Germinal center (tissue), 1 donor: ENCODE results near the gene PLXDC2.

Experiments
- DNase-seq: peaks from one replicate; pipeline ENCODE4 v3.0.0; 2012; ENCODE audit warnings: mixed read lengths, low spot score

Gene PLXDC2

DNA sequence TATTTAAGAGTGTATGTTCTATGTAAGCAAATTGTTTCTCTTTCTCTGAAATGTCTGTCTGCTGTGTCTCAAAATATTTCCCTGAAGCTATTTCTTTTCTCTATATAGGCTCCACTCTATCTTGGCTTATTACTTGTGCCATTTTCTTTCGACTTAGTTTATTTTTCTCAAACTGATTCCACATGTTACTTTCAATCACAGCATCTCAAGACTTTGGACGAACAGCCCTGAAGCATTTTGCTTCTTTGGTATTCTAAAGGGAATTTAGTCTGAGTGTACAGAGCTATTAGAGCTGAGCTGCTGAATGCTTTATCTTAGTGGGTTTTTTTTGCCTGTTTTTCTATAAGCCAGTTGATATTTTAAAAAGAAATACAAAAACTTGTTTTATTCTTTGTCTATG is 95.7 kb downstream of the PLXDC2 start:
- no peak for DNase-seq

DNA sequence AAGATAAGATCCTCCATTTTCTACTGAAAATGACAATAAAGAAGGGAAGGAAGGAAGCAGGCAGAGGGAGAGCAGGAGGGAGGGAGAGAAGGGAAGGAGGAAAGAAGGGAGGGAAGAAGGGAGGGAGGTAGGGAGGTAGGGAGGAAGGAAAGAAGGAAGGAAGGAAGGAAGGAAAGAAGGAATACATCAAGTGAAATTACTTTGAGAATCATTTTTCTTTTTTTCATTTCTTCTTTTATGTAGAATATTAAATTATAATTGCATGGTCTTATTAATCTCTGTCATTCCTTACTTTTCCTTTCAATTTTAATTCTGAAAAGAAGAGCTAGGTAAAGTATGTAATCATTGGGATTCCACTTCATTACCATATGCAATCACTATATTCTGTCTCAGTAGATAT is 97.8 kb downstream of the PLXDC2 start:
- no peak for DNase-seq

DNA sequence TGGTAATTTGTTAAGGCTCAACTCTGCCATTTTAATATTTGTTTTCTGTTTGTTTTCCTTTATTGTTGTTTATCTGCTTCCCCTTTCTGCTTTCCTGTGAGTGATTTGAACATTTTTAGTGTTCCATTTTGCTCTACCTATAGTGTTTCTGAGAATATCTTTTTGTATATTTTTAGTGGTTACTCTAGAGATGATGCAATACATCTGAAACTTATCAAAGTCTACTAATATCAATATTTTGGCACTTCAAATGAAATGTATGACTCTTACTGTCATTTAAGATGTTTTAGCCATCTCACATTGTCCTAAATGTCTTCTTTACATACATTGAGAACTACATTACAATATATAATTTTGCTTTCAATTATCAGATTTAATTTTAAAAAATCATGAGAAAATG is 98.9 kb downstream of the PLXDC2 start:
- no peak for DNase-seq

DNA sequence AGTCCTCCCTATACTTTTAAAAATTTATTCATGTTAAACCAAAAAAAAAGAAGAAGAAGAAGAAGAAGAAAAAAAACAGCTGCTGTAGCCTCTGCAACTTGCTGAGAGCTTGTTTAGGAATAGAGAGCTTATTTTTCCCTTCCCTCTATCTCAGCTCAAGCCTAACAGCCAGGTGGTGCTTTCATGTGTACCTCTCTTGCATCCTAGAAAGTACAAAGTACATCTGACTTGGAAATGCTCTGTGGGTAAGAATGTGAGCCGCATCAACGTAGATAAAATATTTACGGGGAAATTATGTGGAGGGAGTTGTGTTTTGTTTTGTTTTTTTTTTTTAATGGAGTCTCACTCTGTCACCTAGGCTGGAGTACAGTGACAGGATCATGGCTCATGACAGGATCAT is 99.6 kb downstream of the PLXDC2 start:
- DNase-seq, result no peak

DNA sequence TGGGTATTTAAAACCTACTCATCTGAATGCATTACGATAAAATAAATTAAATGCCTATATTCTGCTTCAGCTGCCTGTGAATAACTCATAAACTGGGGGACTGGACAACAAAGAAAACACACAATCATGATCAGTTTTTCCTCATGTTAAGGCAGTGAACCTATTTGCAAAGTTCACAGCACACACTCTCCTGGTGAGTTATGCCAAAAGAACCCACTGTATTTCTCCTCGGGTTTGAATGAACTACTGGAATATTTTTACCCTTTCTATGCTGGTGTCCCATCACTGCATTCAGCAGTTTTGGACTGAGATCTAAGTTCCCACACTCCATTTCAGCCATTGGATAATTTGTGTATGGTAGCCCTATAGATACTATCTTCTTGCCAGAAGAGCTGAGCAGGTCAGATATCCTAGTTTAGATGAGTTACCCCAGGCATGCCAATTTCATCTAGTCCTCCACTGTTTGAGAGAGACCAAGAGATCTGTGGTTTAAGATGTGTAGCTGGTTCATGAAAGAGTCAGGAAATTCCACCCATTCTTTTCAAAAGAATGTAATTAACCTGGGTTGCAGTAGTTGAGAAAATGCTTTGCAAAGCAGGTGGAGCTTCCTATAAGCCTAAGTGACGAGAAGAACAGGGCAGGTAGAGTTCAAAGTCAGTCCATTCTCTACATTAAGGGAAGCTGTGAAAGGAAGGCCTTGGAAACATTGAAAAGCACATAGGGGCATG is 101.7 kb downstream of the PLXDC2 start:
- no peak for DNase-seq

DNA sequence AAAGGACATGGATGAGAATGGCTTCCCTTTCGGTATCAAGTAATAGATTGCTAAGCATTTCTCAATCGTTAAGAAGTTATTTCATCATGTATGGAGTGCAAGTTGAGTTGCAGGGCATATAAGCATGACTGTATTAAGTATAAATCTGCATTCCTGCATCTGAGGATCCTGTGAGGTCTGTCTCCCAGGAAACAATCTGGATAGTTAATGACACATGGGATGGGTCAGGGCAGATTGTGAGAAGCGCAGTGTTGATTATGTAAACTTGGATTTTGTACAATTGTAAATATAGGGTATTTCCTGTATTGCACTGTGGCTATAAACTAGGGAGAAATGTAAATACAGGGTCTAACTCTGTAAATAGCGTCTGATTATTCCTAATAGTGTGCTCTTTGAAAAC is 102.6 kb downstream of the PLXDC2 start:
- no peak for DNase-seq

DNA sequence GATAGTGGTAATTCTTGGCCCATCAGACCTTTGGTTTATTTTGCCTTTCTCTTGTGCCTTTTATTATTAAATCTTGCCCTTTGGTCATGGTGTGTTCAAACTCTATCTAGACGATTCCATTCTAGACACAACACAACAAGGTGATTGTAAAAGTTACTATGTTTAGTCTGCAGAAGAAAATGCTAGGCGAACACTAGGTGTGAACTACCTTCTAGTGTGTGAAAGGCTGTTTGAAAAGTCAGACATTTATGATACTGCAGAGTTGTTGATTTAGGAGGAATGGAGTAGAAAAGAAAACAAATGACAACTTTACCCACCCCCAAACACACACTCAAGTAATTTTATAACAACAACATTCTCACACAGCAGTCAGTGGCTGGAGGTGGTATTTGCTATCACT is 103.4 kb downstream of the PLXDC2 start:
- DNase-seq, result no peak

DNA sequence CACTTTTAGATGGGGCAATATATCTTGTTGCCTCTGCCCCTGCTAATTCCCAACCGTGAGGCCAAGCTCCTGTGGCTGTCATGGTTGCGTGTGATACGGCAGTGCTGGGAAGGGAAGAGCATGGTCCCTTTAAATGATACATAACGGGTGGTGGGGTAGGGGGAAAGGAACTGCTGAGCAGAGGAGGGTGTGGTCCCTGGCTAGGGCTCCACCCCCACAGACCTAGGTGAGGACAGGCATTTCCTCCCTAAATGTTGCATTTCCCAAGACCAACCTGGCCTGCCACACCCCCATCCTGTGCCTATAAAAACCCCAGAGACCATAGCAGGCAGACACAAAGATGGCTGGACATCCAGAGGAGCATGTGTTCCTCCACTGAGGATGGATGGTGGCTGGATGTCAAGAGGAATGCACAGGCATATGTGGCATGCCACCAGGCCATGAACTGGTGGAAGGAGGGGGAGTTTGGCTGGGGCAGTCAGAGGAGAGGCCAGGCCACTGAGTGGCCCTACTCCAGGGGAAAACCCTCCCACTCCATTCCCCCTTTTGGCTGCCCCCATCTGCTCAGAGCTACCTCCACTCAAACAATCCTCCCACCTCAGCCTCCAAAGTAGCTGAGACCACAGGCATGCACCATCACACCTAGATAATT is 104.0 kb downstream of the PLXDC2 start:
- DNase-seq, result no peak

DNA sequence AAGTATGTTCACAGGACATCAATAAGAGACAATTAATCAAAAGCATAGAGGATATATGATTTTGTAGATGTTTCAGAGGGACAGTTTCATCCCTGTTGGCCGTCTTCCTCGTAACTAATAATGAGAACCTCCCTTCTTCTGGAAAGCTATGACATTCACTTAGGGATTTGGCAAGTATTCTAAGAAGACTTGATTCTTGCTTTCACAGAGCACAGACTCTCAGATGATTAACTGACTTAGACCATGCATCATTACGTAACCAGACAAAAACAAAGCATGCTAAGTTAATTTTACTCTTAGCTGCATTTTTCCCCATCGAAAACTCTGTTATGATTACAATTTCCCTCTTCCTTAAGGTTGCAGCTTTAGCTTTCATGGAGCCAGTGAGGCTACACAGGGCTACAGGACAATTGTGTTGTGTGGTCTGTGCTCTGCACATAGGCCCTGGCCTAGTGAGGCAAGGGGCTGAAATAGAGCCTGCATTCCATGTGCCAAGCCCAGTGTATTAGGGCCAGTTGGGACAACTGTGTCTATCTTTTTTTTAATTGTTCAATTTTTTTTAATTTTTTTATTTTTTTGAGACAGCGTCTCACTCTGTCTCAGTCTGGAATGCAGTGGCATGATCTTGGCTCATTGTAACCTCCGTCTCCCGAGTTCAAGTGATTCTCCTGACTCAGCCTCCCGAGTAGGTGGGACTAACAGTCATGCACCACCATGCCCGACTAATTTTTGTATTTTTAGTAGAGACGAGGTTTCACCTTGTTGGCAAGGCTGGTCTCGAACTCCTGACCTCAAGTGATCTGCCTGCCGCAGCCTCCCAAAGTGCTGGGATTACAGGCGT is 105.3 kb downstream of the PLXDC2 start:
- no peak for DNase-seq

DNA sequence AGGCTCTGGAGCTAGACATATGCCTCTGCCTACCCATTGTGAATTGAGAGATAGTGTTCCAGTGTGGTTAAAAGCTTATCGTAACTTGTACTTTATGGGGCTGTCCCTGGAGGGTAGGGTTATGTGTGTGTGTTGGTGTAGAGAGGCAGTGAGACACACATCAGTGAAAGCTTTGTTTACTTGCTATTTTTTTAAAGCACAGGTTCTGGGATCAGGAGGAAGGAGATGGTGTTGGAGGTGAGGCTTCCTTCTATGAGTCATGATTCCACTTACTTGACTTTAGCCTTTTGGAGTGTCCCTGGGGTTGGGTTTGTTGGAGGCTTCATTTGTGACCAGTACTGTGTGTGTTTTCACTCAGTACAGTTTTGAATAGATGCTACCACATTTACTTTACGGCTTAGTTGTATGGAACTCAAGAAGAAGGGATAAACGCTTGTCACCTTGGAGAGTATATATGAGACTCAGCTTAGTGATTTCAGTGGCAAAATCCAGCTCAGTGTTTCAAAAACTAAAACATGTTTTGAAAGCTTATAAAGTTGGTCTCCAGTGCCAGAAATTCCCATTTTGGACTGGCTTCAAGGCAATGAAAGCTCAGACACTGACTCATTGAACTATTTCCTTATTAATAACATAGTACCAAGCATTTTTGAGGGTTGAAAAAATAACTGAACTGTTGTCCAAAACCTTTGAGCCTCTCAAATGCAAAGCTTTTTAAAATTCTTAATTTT is 106.2 kb downstream of the PLXDC2 start:
- DNase-seq, result no peak

DNA sequence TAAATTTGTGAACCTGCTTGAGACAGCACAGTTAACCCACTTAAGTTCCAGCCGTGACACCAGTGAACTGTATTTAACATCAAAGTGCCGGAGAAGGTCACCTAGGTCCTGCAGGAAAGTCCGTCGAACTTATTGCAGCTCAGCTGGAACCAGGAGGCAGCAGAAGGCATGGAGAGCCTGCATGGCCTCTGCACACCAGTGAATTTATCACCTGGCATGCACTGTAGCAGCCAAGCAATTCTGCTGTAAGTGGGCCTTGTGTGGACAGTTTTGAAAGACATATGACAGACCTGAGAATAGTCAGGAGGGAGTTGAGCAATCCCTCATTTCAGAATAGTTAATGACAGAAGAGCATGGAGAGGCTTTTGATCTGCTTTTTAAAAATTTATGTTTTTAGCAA is 108.8 kb downstream of the PLXDC2 start:
- DNase-seq, result no peak

DNA sequence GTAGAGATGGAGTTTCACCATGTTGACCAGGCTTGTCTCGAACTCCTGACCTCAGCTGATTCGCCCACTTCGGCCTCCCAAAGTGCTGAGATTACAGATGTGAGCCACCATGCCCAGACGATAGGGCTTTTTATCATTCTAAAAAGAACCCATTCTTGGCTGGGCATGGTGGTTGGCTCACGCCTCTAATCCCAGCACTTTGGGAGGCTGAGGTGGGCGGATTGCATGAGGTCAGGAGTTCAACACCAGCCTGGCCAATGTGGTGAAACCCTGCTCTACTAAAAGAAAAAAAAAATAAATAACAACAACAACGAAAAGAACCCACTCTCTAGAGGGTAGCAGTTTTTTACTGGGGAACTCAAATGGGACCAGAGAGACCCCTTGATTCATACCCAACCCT is 112.7 kb downstream of the PLXDC2 start:
- no peak for DNase-seq

DNA sequence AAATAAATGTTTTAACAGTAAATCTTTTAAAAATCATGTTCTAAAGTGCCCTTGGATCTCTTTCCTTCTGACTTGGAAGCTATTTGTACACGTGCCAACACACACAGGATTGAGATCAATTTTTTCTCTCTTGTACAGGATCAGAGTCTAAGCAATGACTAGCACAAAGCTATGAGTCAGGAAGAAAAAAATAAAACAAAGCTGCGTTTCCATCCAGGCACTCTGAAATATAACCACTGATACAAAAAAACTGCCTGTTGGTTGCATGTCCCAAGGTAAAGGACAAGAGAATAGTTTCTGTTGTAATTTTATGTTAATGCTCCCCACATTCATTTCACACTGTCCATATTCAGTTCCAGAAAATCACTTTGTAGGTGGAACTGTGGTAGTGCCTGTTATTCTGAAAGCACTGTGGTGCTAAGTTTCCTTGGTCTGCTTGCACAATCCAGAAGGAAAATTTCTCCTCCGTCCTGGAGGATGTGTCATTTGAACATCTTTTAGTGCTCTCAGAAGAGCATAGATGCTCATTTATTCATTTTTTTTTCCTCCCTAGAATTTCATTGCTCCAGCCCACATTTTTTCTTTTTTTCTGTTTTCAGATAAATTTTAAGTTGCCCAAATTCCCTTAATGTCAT is 113.4 kb downstream of the PLXDC2 start:
- no peak for DNase-seq

DNA sequence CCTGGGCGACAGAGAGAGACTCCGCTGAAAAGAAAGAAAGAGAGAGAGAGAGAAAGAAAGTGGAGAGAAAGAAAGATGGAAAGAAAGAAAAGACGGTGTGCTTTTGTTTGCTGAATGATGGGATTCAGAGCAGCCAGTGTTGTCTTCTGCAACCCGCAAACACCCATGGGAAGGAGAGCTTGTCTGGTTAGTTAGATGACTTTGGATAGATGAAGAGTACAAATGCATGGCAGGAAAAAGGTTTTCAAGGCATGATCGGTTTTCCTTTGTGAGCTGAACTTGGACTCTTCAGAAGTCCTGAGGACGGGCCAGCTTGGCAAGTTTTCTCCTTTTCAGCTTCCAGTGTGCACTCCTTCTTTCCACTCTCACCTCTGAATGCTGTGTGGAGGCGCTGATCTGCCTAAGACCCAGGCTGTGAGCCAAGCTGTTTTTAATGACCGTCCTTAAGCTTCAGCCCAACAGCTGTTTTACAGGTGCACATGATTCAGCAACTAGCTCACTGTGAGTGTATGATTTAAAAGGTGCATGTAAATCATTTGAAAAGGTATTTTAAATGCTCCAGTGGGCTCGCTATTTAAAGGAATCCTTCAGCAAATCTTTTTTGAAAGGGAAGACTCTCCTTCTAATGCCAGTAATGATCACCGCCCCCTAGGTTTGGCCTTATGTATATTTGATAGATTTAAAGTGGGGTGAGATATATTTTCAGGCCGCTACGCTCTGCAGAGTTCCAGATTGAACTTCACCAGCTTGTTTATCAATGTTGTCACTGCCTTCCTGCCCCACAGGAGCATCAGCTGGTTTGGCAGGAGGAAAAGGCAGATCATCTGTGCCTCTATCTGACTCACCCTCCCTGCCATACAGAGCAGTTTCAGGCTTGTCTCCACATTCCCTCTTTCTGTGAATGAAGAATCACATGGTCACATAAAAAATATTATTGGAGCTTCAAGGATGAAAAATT is 115.0 kb downstream of the PLXDC2 start:
- no peak for DNase-seq

DNA sequence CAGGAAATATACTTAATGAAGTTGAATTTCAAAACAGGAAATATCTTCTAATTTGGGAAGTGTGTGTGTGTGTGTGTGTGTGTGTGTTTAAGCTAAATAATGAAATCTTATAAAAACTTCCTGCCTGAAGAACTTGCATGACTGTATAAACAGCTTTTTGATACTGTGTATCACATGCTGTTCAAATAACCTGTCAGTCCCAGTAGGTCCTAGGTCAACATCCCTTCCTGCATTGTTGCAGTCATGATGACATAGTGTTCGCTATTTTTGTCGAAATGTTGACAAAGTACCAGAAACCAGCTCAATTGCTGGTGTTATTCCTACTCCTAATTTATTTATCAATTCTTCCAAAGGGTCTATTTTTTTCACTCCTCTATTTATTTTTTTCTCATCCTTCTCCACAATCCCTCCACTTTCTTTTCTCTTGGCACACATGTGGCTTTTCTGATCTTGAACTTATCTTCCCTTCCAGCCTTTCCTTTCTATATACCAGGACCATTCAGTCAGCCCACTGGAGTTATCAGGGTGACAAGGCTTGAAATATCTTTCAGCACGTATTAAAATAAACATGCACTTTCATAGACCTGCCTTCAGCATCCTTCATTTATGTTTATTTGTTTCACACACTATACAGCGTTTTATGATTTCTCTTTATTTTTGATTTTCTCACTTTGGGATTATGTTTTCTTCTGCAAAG is 115.8 kb downstream of the PLXDC2 start:
- DNase-seq, result no peak

DNA sequence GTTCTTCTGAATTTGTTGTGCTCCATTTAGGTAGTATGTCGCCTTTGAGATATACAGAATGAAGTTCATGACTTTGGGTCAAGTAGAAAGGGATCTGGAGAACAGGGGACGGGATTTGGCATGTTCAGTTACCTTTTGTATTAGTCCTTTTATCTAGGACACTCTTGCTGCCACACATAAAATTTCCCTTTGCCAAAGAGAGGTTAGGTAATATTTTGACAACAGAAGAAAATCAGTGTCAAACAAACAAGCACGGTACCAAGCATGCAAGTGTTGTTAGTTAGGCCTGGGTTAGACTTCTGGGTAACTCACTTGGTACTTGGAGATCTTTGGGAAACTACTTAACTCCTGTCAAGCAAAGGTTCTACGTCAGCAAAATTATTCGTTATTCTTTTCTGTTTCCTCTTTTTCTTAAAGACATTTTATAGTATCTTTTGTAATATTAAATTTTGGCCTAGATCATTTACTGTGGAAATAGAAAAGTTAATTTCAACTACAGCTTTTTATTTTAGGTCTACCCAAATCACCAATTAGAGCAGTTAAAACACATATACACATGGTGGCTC is 116.7 kb downstream of the PLXDC2 start:
- no peak for DNase-seq

DNA sequence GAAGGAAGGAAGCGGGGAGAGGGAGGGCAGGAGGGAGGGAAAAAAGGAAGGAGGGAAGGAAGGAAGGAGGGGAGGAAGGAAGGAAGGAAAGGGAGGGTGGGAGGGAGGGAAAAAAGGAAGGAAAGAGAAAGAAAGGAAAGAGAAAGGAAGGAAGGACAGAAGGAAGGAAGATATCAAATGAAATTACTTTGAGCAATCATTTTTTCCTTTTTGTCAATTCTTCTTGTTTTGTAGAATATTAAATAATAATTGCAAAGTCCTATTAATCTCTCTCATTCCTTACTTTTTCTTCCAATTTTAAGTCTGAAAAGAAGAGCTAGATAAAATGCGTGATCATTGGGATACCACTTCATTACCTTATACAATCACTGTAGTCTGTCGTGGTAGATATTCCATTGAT is 117.5 kb downstream of the PLXDC2 start:
- DNase-seq, result no peak

DNA sequence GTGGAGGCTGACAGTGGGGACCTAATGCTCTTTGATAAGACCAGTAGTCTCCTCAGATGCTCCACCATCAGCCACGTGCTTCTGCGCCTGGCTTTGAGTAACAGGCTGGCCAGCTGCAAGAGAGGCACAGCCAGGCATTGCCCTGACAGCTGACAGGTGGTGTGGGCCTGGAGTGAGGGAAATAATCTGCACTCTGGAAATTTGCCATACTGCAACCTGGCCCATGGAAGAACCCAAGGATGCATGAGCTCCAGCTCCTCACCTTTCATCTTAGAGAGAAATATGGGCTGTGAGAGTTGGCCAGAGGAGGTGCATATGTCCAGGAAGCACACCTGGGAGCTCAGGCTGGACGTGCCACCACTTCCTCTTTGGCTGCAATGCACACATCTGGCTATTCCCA is 118.9 kb downstream of the PLXDC2 start:
- DNase-seq, result no peak

DNA sequence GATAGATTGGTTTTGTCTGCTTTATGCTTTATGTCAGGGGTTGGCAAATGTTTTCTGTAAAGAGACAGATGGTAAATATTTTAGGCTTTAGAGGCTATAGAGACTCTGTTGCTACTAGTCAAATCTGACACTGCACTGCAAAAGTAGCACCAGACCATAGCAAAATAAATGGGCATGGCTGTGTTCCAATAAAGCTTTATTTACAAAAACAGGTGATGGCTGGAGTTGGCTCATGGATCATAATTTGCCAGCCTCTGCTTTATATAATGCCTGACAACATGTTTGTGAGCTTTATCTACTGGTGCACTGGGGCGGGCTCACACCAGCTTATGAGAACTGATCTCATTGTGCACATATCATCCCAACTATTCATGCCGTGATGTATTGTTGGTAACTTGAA is 120.1 kb downstream of the PLXDC2 start:
- DNase-seq, result no peak

DNA sequence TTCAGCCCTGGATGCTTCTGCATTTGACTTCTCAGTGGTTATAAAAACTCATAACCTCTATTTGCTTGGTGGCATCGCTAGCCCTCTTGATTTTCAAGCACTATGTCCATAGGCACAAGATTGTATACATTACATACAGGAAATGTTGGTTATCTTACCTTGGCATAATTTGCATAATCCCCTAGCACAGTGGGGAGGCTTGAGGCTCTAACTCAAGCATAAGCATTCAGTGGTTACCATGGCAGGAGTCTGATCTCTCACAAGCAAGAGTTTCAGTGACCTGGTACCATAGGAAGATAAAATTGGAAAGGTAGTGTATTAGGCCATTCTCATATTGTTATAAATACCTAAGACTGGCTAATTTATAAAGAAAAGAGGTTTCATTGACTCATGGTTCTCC is 121.8 kb downstream of the PLXDC2 start:
- DNase-seq, result no peak
